Measurements from ENCODE around the gene CUX1. TPM values are rescaled to one million over a fixed set of nuclear protein-coding genes. Genes with fewer than 3 reads are reported as not detected.

Gene CUX1
- total RNA-seq, 1 experiment from 2014 or later: 53.5 TPM

GRCh38 chr7:101778026-101778580, 39.3 kb upstream of the CUX1 start:
- Mint-ChIP-seq H3K27ac (peak overlapping the region in 1 of 3 experiments; percentile 83; a peak in 2 of 7 replicates), H3K9me3 (no peaks in the 10 kb centered on the region), H3K27me3 (ENCODE audit: low read depth) (peaks cover 9% of the 10 kb centered on the region), H3K36me3 (ENCODE audit: insufficient read depth in 1 of 3, low read depth in 3 of 3) (no peaks in the 10 kb centered on the region), H3K4me1 (peaks cover 3% of the 10 kb centered on the region in 2 experiments; a peak in 3 of 4 replicates), H3K4me3 (no peak overlapping the region)
- Histone ChIP-seq H3K23ac (ENCODE audit: insufficient read length, low read depth, low read length) (no peak overlapping the region), H2AK5ac (ENCODE audit: insufficient read length, low read length) (no peak overlapping the region), H2BK5ac (ENCODE audit: insufficient read length, low read length) (no peak overlapping the region), H3K27ac (ENCODE audit: insufficient read length, low read depth, low read length) (no peak overlapping the region), H2BK20ac (ENCODE audit: low read depth, low read length, poor library complexity, severe bottlenecking) (no peak overlapping the region), H3K23me2 (ENCODE audit: insufficient read length, low read depth, low read length, poor library complexity, severe bottlenecking) (no peaks in the 10 kb centered on the region), H3K9me3 (ENCODE audit: control insufficient read depth, low read depth, low read length) (no peaks in the 10 kb centered on the region), H3K79me2 (ENCODE audit: insufficient read depth, low read length) (no peaks in the 10 kb centered on the region), H2BK120ac (ENCODE audit: low read depth, low read length, poor library complexity, severe bottlenecking) (no peak overlapping the region), H4K20me1 (ENCODE audit: control insufficient read depth, insufficient read depth, insufficient read length) (no peaks in the 10 kb centered on the region), H3K18ac (ENCODE audit: insufficient read length, low read depth, low read length) (no peak overlapping the region), H2BK12ac (ENCODE audit: insufficient read length, low read depth, low read length) (no peak overlapping the region), H4K91ac (ENCODE audit: insufficient read length, low read depth, low read length) (no peak overlapping the region), H3K56ac (ENCODE audit: insufficient read length, low read depth, low read length) (no peak overlapping the region), H3K9ac (ENCODE audit: extremely low read depth, insufficient read length, low read length) (no peak overlapping the region), H3K27me3 (ENCODE audit: insufficient read depth, low read length) (no peaks in the 10 kb centered on the region), H2AFZ (ENCODE audit: low read length) (no peak overlapping the region), H3T11ph (ENCODE audit: low read length) (no peak overlapping the region), H3K14ac (ENCODE audit: insufficient read depth, low read length) (no peak overlapping the region), H3K4me1 (ENCODE audit: insufficient read depth, low read length) (no peaks in the 10 kb centered on the region), H4K8ac (replicated peaks; ENCODE audit: insufficient read length, low read depth, low read length) (no peak overlapping the region), H3K4ac (ENCODE audit: low read depth, low read length) (no peak overlapping the region), H3K79me1 (ENCODE audit: insufficient read depth, low read depth, low read length, poor library complexity, severe bottlenecking) (no peaks in the 10 kb centered on the region), H4K5ac (ENCODE audit: insufficient read length, low read depth, low read length) (no peak overlapping the region), H2BK15ac (ENCODE audit: low read depth, low read length) (no peak overlapping the region), H3K4me2 (ENCODE audit: insufficient read depth, insufficient read length, low read length) (no peak overlapping the region)
- no peak for TF ChIP-seq CTCF (conservative IDR thresholded peaks at IDR 0.05)
- WGBS (ENCODE audit: extremely low coverage, insufficient read length, low lambda C conversion rate): no CpG with 5 or more reads among the region's 20 CpGs
- no peak for DNase-seq

All from H9 (cell line).